Immature natural killer cell (primary cell): ENCODE data around the gene DPPA4. TPM values are rescaled to one million over a fixed set of nuclear protein-coding genes. Genes with fewer than 3 reads are reported as not detected.

ENCODE experiments used
- DNase-seq, 3 donors: peaks; one replicate each; pipeline ENCODE4 v3.0.0; 2022; ENCODE audit warnings: mixed read lengths in 1 of 3
- H3K27ac Mint-ChIP-seq, 6 donors: one replicate each; pipeline ENCODE4 v1.8.0; 2020; ENCODE audit warnings: mixed read lengths in 6 of 6, mild to moderate bottlenecking in 5 of 6, inconsistent platforms in 4 of 6, moderate library complexity in 3 of 6
- H3K27me3 Mint-ChIP-seq, 3 donors: one replicate each; pipeline ENCODE4 v1.8.0; 2020 to 2021; ENCODE audit warnings: low read depth in 3 of 3, mild to moderate bottlenecking in 3 of 3, mixed read lengths in 3 of 3, moderate library complexity in 3 of 3, inconsistent platforms in 1 of 3
- H3K36me3 Mint-ChIP-seq, 3 donors: one replicate each; pipeline ENCODE4 v1.8.0; 2020; ENCODE audit warnings: mixed read lengths in 3 of 3, inconsistent platforms in 2 of 3, mild to moderate bottlenecking in 2 of 3
- H3K4me1 Mint-ChIP-seq, 2 donors: one replicate each; pipeline ENCODE4 v1.8.0; 2020; ENCODE audit warnings: inconsistent platforms in 2 of 2, mild to moderate bottlenecking in 2 of 2, mixed read lengths in 2 of 2, moderate library complexity in 1 of 2
- H3K4me3 Mint-ChIP-seq, 5 donors: one replicate each; pipeline ENCODE4 v1.8.0; 2020; ENCODE audit warnings: mild to moderate bottlenecking in 5 of 5, mixed read lengths in 5 of 5, inconsistent platforms in 3 of 5, moderate library complexity in 3 of 5
- H3K9me3 Mint-ChIP-seq, 6 donors: one replicate each; pipeline ENCODE4 v1.8.0; 2020; ENCODE audit warnings: mild to moderate bottlenecking in 6 of 6, mixed read lengths in 6 of 6, inconsistent platforms in 4 of 6, moderate library complexity in 3 of 6
- polyA plus RNA-seq, 3 donors: library from polyadenylated mRNA; unstranded; fragments of 300-500 nt; fragmentation: Illumina TruSeq; gene quantifications; one replicate each; pipeline ENCODE4 v1.2.3, GENCODE V29; 2021

Gene DPPA4
- polyA plus RNA-seq, 3 donors from 2014 or later, result 0.82 to 2.3 (median 0.89) TPM

DNA sequence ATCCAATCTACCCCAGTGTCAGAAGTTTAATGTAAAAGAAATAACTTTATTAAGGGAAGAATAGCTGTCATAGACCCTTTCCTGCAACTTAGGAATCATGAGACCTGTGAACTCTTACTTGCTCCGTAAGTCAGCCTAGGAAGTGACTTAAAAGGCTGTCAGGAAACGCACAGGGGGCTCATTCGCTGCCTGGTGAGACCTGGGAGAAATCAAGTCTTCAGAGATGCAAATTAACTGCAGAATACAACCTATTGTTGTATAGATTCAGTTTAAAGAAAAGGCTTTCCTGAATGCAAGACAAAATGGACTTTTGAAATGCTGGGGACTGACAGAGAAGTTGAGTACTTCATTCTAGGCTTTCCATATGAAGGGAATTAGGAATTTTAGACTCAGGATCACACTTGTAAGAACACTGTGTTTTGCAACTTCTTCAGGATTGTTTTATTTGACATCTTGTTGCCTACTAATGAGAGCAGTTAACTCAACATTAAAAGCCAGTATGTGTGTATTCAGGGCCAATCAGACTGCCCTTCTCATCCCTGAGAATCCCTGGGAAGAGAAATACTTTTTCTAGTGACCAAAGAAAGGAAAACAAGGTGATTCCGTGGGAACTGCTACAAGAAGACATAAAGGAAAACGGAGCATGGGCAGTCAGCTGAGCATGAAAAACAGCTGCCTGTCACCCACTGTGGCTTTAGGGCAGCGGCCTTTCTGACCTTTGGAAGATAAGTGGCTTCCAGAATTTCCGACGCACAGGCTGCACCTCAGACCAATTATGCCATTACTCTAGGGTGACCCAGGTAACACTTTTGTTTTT, 18.5 kb upstream of the DPPA4 start:
- no peaks in the 10 kb centered on the region for H3K4me1 Mint-ChIP-seq
- no peak for DNase-seq
- H3K27me3 Mint-ChIP-seq, result no peaks in the 10 kb centered on the region
- no peak overlapping the region for H3K27ac Mint-ChIP-seq
- peaks cover 0 to 4% (median 0%) of the 10 kb centered on the region in 6 donors for H3K9me3 Mint-ChIP-seq
- no peak overlapping the region for H3K4me3 Mint-ChIP-seq
- no peaks in the 10 kb centered on the region for H3K36me3 Mint-ChIP-seq

DNA sequence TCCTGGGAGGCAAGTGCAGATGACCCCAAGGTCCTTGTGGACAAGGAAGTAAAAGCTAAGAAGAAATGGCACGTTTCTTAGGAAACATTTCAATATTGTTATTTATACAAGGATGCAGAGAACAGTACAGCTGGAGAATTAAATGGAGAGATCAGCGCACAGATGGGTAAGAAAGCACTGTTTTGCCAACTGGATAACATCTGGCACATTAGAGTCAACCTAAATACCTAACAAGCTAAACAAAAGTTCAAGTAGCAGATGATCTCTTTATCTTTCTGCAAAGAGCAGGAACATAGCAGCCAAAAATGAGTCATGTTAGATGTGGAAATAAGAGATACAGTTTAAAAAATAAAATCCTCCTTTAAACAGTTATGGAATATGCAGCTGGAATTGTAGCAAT, 15.7 kb upstream of the DPPA4 start:
- Mint-ChIP-seq H3K36me3 (no peaks in the 10 kb centered on the region), H3K27ac (no peak overlapping the region), H3K27me3 (no peaks in the 10 kb centered on the region), H3K4me3 (no peak overlapping the region), H3K9me3 (peaks cover 0 to 4% (median 0%) of the 10 kb centered on the region in 6 donors), H3K4me1 (no peaks in the 10 kb centered on the region)
- DNase-seq, result no peak

DNA sequence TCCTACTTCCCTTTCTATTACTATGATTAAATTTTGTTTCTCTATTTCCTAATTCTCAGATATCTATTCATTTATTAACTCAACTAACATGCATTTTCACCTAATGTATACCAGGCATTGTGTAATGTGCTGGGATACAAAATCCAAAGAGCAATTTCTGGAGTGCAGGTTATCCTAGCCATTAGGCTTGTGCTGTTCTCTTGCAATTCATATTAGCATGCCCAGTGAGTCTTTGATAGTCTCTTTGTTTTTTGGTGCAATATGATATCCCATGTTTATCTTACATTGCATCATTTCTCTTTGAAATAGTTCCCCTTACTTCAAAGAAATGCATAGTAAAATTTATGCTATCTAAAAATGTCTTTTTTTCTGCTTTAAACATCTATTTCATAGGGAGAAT, 13.9 kb upstream of the DPPA4 start:
- Mint-ChIP-seq H3K27ac (no peak overlapping the region), H3K4me3 (no peak overlapping the region), H3K27me3 (no peaks in the 10 kb centered on the region), H3K4me1 (no peaks in the 10 kb centered on the region), H3K9me3 (no peaks in the 10 kb centered on the region), H3K36me3 (no peaks in the 10 kb centered on the region)
- DNase-seq, result no peak

DNA sequence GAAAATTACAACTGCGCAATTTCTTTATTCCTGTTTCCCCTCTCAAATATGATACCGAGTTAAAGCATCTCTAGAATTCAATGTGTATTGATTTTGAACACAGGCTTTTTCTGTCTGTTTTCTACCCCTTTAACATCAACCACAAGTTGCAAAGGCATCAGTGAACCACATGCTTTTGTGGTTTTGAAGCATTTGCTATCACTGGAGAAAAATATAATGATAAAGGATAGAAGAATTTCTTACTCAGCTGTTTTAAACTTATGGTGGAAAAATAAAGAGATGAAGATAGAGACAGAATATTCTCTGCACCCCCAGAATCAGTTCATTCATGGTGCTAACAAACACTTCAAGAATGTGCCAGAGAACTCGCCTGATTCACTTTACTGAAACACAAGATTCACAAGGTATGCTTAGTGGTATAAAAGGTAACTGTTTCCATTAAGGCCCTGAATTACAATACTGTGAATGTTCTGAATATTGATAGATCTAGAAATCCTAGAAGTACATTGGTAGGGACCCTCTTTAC, 9.5 kb upstream of the DPPA4 start:
- no peak for DNase-seq
- H3K4me3 Mint-ChIP-seq, result no peak overlapping the region
- peaks cover 2 to 5% (median 2%) of the 10 kb centered on the region in 3 donors for H3K27me3 Mint-ChIP-seq
- H3K36me3 Mint-ChIP-seq, result no peaks in the 10 kb centered on the region
- no peaks in the 10 kb centered on the region for H3K9me3 Mint-ChIP-seq
- H3K4me1 Mint-ChIP-seq, result no peaks in the 10 kb centered on the region
- no peak overlapping the region for H3K27ac Mint-ChIP-seq

DNA sequence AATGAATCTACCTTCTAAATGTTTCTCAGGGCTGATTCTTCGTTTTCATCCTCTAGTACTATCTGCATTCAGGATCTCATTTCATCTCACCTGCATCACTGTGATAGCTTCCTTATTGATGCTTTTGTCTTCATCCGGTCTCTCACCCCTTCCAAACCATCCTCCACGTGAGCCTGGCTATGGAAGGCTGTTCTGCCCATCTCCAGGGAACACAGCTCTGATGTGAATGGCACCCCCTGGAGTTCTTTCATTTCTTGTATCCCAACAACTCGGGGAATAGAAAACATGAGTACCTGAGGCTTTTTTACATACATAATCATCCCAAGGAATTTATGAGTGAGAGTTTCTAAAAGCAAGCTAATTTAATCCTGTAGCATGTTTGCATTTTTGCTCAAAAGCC, 8.8 kb upstream of the DPPA4 start:
- Mint-ChIP-seq H3K4me3 (no peak overlapping the region), H3K27ac (no peak overlapping the region), H3K9me3 (no peaks in the 10 kb centered on the region), H3K4me1 (no peaks in the 10 kb centered on the region), H3K36me3 (no peaks in the 10 kb centered on the region), H3K27me3 (peaks cover 2 to 5% (median 4%) of the 10 kb centered on the region in 3 donors)
- DNase-seq, result no peak

DNA sequence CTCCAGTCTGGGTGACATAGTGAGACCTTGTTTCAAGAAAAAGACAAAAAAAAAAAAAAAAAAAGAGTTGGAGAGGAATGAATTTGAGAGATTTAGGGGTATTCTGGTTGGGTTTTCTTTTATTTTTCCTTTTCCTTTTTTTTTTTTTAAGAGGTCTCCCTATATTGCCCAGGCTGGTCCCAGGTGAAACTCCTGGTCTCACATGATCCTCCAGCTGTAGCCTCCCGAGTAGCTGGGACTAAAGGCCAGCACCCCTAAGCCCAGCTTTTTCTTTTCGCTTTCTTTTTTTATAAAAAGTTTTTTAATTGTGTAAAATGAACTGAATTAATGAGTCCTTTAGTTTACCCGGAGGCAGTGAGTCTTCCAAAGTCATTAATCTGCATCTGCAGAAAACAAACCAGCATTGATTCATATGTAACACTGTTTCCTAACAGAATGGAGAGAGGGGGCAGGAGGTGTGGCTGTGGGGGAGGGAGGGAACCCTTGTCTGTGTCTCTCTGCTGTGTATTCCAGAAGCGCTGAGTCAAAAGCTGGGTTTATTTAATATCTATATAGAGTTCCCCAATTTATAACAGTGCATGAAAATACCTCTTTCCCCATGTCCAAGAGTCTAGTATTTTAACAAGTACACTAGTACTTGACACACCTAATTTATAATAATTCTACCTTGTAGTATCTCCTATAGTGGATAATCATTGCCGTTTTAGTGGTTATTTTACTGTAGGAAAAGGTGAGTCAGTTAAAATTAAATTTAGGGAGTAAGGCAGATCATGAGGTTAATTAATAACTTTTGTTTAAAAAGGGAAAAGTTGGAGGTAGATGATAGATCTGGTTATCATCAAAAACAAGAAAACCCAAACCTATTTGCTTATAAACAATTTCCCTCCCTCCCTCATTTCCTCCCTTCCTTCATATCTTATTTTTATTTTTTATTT, 2.6 kb upstream of the DPPA4 start:
- Mint-ChIP-seq H3K36me3 (no peaks in the 10 kb centered on the region), H3K4me1 (peaks cover 12 to 14% of the 10 kb centered on the region in 2 donors), H3K27ac (no peak overlapping the region), H3K27me3 (peaks cover 2 to 14% (median 4%) of the 10 kb centered on the region in 3 donors), H3K9me3 (peaks cover 0 to 2% (median 0%) of the 10 kb centered on the region in 6 donors), H3K4me3 (no peak overlapping the region)
- no peak for DNase-seq

DNA sequence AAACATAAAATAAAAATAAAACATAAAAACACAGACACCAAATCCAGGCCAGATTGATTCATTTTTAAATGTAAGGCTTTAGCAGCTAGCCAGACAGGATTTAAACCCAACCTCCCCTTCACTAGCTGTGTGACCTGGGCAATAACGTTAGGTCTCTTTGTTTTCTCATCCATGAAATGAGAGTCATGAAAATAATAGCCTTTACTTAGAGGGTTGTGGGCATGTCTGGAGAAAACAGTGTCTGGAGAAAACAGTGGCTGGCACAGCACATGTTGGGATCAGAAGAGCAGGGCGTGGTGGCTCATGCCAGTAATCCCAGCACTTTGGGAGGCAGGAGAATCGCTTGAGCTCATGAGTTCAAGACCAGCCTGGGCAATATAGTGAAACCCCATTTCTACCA, 1.9 kb upstream of the DPPA4 start:
- Mint-ChIP-seq H3K27ac (no peak overlapping the region), H3K4me1 (peaks cover 12 to 14% of the 10 kb centered on the region in 2 donors), H3K9me3 (peaks cover 0 to 2% (median 0%) of the 10 kb centered on the region in 6 donors), H3K27me3 (peaks cover 2 to 12% (median 4%) of the 10 kb centered on the region in 3 donors), H3K36me3 (no peaks in the 10 kb centered on the region), H3K4me3 (no peak overlapping the region)
- DNase-seq, result no peak

DNA sequence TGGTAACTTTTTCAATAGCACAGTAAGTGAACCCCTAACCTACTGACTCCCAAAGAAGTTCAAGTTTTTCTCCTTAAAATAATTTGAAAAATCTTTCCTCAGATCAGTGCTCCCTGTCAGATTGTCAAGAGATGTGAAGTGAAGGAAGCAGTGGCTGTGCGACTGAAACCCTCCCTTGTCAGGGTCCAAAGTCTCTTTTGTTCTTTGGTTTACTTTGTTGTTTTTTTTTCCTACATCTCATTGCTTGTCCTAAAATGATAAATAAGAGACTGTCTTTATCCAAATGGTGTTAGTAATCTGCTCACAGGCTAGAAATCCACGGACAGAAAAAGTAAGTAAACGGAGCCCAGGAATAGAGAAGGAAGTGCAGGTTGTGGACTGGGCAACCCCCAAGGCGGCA, 976 bp upstream of the DPPA4 start:
- Mint-ChIP-seq H3K36me3 (no peaks in the 10 kb centered on the region), H3K27ac (no peak overlapping the region), H3K4me3 (peak overlapping the region in 1 of 5 donors; percentile 15), H3K27me3 (peaks cover 2 to 12% (median 2%) of the 10 kb centered on the region in 3 donors), H3K9me3 (peaks cover 0 to 2% (median 0%) of the 10 kb centered on the region in 6 donors), H3K4me1 (peaks cover 12 to 14% of the 10 kb centered on the region in 2 donors)
- no peak for DNase-seq

DNA sequence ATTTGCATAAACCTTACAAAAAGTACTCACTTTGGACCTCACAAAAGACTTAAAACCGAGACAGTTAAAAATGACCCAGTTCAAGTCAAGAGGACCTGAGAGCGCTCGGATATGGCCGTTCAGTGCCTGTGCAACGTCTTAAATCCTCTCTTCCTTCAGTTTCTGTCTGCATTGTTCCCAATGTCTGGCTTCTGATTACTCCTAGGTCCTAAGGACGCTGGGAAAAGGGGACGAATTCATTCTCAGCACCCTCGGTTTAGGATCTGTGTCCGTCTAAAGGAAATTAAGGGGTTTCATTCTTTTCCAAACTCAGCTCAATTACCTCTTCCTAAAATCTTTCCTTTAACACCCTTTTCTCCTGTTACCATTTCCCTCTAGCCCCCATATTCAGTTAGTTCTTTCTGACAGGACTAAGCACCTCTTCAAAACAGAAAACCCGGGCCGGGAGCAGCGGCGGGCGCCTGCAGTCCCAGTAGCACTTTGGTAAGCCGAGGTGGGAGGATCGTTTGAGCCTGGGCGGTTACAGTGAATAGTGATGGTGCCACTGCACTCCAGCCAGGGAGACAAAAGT, 970 bp downstream of the DPPA4 start:
- H3K27me3 Mint-ChIP-seq, result peaks cover 0 to 12% (median 2%) of the 10 kb centered on the region in 3 donors
- DNase-seq, result peak; percentile 1 to 6 (median 6)
- H3K4me3 Mint-ChIP-seq, result peak overlapping the region; percentile 80 to 92 (median 85)
- peaks cover 0 to 2% (median 0%) of the 10 kb centered on the region in 6 donors for H3K9me3 Mint-ChIP-seq
- no peaks in the 10 kb centered on the region for H3K36me3 Mint-ChIP-seq
- peaks cover 12 to 14% of the 10 kb centered on the region in 2 donors for H3K4me1 Mint-ChIP-seq
- peak overlapping the region in 2 of 6 donors; percentile 27 to 75 for H3K27ac Mint-ChIP-seq

DNA sequence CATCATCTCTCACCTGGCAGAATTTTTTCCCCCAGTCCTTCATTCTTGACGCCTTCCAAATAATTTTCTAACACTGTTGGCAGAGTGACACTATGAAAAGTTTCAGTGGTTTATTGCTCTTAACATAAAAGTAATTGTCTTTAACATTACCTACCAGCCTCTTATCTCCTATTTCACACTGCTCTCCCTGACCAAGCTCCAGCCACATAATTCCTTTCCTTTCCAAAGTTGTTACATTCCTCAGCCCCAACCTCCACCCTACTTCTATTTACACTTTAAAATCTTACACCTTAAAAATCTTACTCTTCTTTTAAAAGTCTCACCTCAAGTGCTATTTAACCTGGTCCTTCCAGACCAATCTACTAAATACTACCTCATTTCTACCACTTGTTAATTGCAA, 2.8 kb downstream of the DPPA4 start:
- Mint-ChIP-seq H3K9me3 (peaks cover 0 to 2% (median 0%) of the 10 kb centered on the region in 6 donors), H3K4me1 (peaks cover 12 to 14% of the 10 kb centered on the region in 2 donors), H3K36me3 (no peaks in the 10 kb centered on the region), H3K4me3 (no peak overlapping the region), H3K27me3 (peaks cover 0 to 12% (median 2%) of the 10 kb centered on the region in 3 donors), H3K27ac (no peak overlapping the region)
- no peak for DNase-seq

DNA sequence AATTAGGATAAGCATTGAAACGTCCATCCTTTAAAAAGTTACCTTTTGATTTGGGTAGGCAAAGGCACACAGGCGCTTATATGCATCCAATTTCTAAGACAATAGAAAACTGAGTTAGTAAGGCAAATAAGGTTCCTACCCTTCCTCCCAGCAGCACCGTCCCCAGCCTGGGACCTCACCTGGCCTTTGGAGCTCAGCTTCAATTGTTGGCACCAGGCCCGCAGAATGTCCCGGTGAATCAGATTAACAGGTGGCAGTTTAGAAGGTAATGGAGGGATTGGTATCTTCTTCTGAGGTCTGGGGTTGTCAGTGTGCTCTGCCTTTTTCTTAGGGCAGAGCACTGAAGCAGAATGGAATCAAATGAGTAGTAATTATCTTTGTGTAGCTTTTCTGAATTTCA, 5.7 kb downstream of the DPPA4 start:
- H3K27me3 Mint-ChIP-seq, result peaks cover 0 to 4% (median 0%) of the 10 kb centered on the region in 3 donors
- no peak overlapping the region for H3K4me3 Mint-ChIP-seq
- H3K36me3 Mint-ChIP-seq, result no peaks in the 10 kb centered on the region
- H3K4me1 Mint-ChIP-seq, result peaks cover 6% of the 10 kb centered on the region in 2 donors
- H3K27ac Mint-ChIP-seq, result no peak overlapping the region
- no peak for DNase-seq
- H3K9me3 Mint-ChIP-seq, result no peaks in the 10 kb centered on the region

DNA sequence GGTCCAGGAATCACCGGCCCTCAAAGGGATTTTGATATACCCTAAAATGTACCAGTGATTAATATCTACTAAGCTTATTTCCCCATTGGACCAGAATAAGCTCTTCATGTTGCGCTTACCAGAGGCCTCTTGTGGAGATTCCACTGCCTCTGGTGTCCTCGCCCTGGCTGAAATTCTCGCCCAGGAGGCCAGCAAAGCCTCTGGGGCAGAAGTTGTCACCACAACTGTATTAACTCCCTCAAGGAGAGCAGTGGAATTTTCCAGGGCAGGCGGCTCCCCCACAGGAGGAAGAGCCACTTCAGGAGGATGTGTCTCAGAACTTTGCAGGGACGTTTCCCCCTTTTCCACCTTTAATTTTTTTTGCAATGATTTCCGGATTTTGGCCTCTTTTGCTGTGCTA, 6.9 kb downstream of the DPPA4 start:
- Mint-ChIP-seq H3K4me3 (no peak overlapping the region), H3K27ac (no peak overlapping the region), H3K4me1 (no peaks in the 10 kb centered on the region), H3K27me3 (no peaks in the 10 kb centered on the region), H3K9me3 (no peaks in the 10 kb centered on the region), H3K36me3 (no peaks in the 10 kb centered on the region)
- DNase-seq, result no peak

DNA sequence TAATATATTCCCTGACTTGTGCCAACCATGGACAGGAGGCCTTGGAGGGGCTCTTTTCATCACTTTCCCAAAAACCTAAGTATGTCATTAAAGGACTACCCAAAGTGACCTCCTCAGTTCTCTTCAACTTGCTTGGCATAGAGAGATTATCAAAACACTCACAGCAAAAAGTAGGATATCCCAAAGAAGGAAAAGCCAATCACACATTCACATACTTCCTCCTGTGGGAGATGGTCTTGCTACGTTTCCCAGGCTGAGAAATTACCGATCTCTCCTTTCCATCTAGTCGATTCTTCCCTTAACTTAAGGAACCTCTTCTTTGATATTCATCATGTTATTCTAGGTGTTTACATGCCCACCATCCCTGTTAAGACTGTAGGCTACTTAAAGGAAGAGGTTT, 9.1 kb downstream of the DPPA4 start:
- H3K4me1 Mint-ChIP-seq, result no peaks in the 10 kb centered on the region
- no peak overlapping the region for H3K4me3 Mint-ChIP-seq
- H3K9me3 Mint-ChIP-seq, result no peaks in the 10 kb centered on the region
- DNase-seq, result no peak
- no peaks in the 10 kb centered on the region for H3K36me3 Mint-ChIP-seq
- H3K27me3 Mint-ChIP-seq, result no peaks in the 10 kb centered on the region
- no peak overlapping the region for H3K27ac Mint-ChIP-seq
